Posterior cingulate gyrus (tissue), 11 donors: Measurements from ENCODE around the gene MGAT3.

Experiments
- DNase-seq, 10 donors: peaks; one replicate each; pipeline versions ENCODE4 v3.0.0 to v3.0.0-alpha.2; 2020 to 2021; ENCODE audit warnings: mixed read lengths in 3 of 10
- intact Hi-C: fragments of 100-400 bp; cut with DNase I; formaldehyde crosslinking; loops from one replicate; pipeline ENCODE4 v1.15.1; 2023

Gene MGAT3

DNA sequence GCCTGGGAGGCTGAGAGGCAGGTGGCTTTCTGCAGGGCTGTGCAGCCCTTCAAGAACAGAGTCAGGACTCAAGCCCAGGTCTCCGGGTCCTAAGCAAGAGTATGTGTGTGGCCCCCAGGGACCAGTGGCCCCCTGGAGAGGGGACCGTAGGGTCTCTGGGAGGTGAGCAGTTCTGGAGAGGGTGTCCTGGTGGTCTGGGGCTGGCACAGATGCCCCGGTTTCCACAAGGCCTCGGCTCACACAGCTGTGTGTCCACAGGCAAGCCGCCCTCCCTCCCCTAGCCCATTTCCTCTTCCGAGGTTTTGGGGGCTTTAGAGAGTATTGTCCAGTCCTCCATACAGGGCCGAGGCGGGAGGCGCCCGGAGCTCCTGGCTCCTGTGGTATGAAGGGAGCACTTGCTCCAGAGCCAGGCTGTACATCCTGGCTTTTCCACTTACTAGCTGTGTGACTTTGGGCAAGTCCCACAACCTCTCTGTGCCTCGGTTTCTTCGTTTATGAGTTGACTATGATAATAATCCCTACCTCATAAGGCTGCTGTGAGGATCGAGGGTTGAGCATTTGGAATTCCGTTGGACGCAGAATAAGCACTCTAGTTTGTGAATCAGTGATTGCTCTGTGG, 79.1 kb downstream of the MGAT3 start:
- intact Hi-C loops: loop anchor here (5.0 kb wide), 1 partner anchor 501 kb away; no protein-coding TSS in a partner anchor
- peak in 1 of 10 donors; percentile 72 for DNase-seq

- peak in 1 of 10 donors; percentile 60 for DNase-seq
- intact Hi-C loops: loop anchor here (5.0 kb wide), 1 partner anchor 501 kb away; no protein-coding TSS in a partner anchor
Measured at GRCh38 chr22:39536711-39537110, 79.9 kb downstream of the MGAT3 start.

- DNase-seq: peak in 1 of 10 donors; percentile 69
- intact Hi-C loops: loop anchor here (5.0 kb wide), 1 partner anchor 499 kb away; no protein-coding TSS in a partner anchor
Measured at GRCh38 chr22:39537975-39538374, 81.2 kb downstream of the MGAT3 start.
